Measurements from ENCODE around the gene EVA1A. TPM values are rescaled to one million over a fixed set of nuclear protein-coding genes. Genes with fewer than 3 reads are reported as not detected.
"Not testable (repeated sequence)": the region's sequence is repeated elsewhere in the genome, so short reads cannot be mapped to it uniquely, and the experiment has no call there.

EVA1A gene
- polyA plus RNA-seq, 1 donor (not counting 4 experiments of a cell fraction or from before 2014, with no cell fraction given) = 11.5 TPM

GRCh38 chr2:75480971-75481836 lies 79.5 kb downstream of the EVA1A start:
- no peak overlapping the region for H2AFZ ChIP-seq (ENCODE audit: control insufficient read depth, low read length)
- H4K20me1 ChIP-seq (ENCODE audit: control insufficient read depth, extremely low read depth, insufficient read depth, low read length) = no peaks in the 10 kb centered on the region
- DNase-seq (ENCODE audit: low read depth, low spot score) (no peak), FAIRE-seq (peak; percentile 20)
- H3K27me3 ChIP-seq (ENCODE audit: control insufficient read depth, extremely low read depth, insufficient read depth, low read length) = peaks cover 8% of the 10 kb centered on the region
- H3K4me2 ChIP-seq (ENCODE audit: control insufficient read depth, extremely low read depth, insufficient read depth, low read depth, low read length) = no peak overlapping the region
- H3K79me2 ChIP-seq (ENCODE audit: control insufficient read depth, insufficient read depth, low read length) = no peaks in the 10 kb centered on the region
- H3K36me3 ChIP-seq (ENCODE audit: control insufficient read depth in 2 of 2, extremely low read depth in 1 of 2, insufficient read depth in 2 of 2, low read length in 2 of 2) = no peaks in the 10 kb centered on the region
- peak; percentile 47 to 60 (median 55) for TF ChIP-seq CTCF (optimal IDR thresholded peaks at IDR 0.05 in 1 of 3, IDR thresholded peaks at IDR 0.05 in 1 of 3, conservative IDR thresholded peaks at IDR 0.05 in 1 of 3; ENCODE audit: extremely low read depth in 1 of 3, insufficient read depth in 2 of 3, low read length in 3 of 3)
- TF ChIP-seq EZH2 (IDR thresholded peaks at IDR 0.05; ENCODE audit: low read length) = no peak
- H3K27ac ChIP-seq (ENCODE audit: control insufficient read depth, insufficient read depth, low read length) = no peak overlapping the region
- H3K9me1 ChIP-seq (ENCODE audit: control insufficient read depth, extremely low read depth, insufficient read depth, low read length) = no peaks in the 10 kb centered on the region
- dilution Hi-C loops (cut with MboI; ENCODE audit: extremely low pct_ligation_motif_present, low sequenced_read_pairs) = no loop called here
- no peaks in the 10 kb centered on the region for H3K9me3 ChIP-seq (ENCODE audit: control insufficient read depth, low read depth, low read length)
- H3K9ac ChIP-seq (ENCODE audit: control insufficient read depth, extremely low read depth, insufficient read depth, low read length) = no peak overlapping the region
- no peak overlapping the region for H3K4me3 ChIP-seq (ENCODE audit: control insufficient read depth in 2 of 3, extremely low read depth in 1 of 3, insufficient read depth in 2 of 3, low read depth in 1 of 3, low read length in 3 of 3)
- no peaks in the 10 kb centered on the region for H3K4me1 ChIP-seq (ENCODE audit: control insufficient read depth, extremely low read depth, insufficient read depth, low read length)

DNA sequence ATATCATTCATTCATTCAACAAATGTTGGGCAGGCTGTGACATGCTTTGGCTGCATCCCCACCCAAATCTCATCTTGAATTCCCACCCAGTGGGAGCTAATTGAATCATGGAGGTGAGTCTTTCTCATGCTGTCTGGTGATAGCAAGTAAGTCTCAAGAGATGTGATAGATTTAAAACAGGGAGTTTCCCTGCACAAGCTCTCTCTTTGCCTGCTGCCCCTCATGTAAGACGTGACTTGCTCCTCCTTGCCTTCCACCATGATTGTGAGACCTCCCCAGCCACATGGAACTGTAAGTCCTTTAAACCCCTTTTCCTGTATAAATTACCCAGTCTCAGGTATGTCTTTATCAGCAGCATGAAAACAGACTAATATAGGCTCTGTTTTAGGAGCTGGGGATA lies 83.0 kb downstream of the EVA1A start:
- dilution Hi-C loops (cut with MboI; ENCODE audit: extremely low pct_ligation_motif_present, low sequenced_read_pairs); H3K27me3 ChIP-seq (ENCODE audit: control insufficient read depth, extremely low read depth, insufficient read depth, low read length); H3K4me1 ChIP-seq (ENCODE audit: control insufficient read depth, extremely low read depth, insufficient read depth, low read length); H3K36me3 ChIP-seq (ENCODE audit: control insufficient read depth in 2 of 2, extremely low read depth in 1 of 2, insufficient read depth in 2 of 2, low read length in 2 of 2); H4K20me1 ChIP-seq (ENCODE audit: control insufficient read depth, extremely low read depth, insufficient read depth, low read length); H3K9me3 ChIP-seq (ENCODE audit: control insufficient read depth, low read depth, low read length); H3K27ac ChIP-seq (ENCODE audit: control insufficient read depth, insufficient read depth, low read length); H2AFZ ChIP-seq (ENCODE audit: control insufficient read depth, low read length); H3K4me2 ChIP-seq (ENCODE audit: control insufficient read depth, extremely low read depth, insufficient read depth, low read depth, low read length); H3K9ac ChIP-seq (ENCODE audit: control insufficient read depth, extremely low read depth, insufficient read depth, low read length); H3K79me2 ChIP-seq (ENCODE audit: control insufficient read depth, insufficient read depth, low read length); H3K9me1 ChIP-seq (ENCODE audit: control insufficient read depth, extremely low read depth, insufficient read depth, low read length); FAIRE-seq; DNase-seq (ENCODE audit: low read depth, low spot score); H3K4me3 ChIP-seq (ENCODE audit: control insufficient read depth in 2 of 3, extremely low read depth in 1 of 3, insufficient read depth in 2 of 3, low read depth in 1 of 3, low read length in 3 of 3): not testable (repeated sequence)
